Medulla oblongata (tissue), 1 donor: ENCODE measurements around the gene NAV1.

Experiments used
- DNase-seq: peaks from one replicate; pipeline ENCODE4 v3.0.0-alpha.2; 2015; ENCODE audit errors: extremely low spot score

The NAV1 gene

GRCh38 chr1:201538612-201539551 is at the start of gene NAV1:
Gene NAV1, plus strand, starts transcription at chr1:201539127. Its CDS starts 83,758 bp downstream, at chr1:201622885.
- DNase-seq, result peak; percentile 79

GRCh38 chr1:201489643-201490261 is 49.2 kb upstream of the NAV1 start:
- DNase-seq, result no peak

- DNase-seq, result peak; percentile 6
Observed at GRCh38 chr1:201490708-201491131, 48.2 kb upstream of the NAV1 start.

DNA sequence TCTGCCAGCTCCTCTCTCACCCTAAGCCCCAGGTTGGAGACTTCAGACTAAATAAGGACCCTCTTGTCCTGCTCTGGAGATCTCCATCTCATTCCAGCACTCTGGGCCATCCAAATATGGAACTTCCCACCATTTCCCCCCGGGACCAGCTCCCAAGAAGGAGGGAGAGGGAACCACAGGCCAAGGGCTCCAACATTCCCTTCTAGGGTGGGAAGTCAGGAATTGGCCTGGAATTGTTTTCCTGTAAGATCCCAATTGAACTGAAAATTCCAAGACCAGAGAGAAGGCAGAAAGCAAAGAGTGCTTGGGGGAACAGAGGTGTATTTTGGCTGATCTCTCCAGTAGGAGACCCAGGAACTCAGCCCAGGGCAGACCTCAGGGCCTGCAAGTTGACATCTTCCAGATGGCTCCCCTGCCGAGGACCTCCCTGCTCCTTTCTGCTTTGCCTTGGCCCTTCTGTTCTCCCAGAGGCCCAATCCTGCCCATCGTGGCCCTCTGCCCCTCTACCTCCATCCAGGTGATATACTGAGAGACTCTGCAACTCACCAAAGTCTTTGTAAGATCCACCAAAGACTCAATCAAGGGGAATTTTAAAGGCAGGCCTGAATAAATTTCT is 46.9 kb upstream of the NAV1 start:
- DNase-seq, result no peak

DNA sequence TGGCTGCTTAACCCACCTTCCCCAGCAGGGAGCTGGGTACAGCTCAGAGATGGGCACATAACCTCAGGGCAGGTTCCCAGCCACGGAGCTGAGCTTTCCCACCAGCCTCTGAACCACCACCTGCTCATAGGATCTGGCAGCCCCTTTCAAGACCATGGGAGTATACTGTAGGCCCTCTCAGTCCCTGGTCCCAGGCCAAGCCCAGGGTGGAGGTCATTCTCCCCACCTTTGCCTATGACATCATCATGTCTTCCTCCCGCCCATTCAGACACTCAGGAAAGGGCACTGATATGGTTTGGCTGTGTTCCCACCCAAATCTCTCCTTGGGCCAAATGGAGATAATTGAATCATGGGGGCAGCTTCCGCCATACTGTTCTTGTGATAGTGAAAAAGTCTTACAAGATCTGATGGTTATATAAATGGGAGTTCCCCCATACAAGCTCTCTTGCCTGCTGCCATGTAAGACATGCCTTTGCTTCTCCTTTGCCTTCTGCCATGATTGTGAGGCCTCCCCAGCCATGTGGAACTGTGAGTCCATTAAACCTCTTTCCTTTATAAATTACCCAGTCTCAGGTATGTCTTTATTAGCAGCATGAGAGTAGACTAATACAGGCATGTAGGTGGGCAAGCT is 45.8 kb upstream of the NAV1 start:
- DNase-seq, result peak; percentile 15

- peak; percentile 33 for DNase-seq
Observed at GRCh38 chr1:201493757-201494617, 44.9 kb upstream of the NAV1 start.

DNA sequence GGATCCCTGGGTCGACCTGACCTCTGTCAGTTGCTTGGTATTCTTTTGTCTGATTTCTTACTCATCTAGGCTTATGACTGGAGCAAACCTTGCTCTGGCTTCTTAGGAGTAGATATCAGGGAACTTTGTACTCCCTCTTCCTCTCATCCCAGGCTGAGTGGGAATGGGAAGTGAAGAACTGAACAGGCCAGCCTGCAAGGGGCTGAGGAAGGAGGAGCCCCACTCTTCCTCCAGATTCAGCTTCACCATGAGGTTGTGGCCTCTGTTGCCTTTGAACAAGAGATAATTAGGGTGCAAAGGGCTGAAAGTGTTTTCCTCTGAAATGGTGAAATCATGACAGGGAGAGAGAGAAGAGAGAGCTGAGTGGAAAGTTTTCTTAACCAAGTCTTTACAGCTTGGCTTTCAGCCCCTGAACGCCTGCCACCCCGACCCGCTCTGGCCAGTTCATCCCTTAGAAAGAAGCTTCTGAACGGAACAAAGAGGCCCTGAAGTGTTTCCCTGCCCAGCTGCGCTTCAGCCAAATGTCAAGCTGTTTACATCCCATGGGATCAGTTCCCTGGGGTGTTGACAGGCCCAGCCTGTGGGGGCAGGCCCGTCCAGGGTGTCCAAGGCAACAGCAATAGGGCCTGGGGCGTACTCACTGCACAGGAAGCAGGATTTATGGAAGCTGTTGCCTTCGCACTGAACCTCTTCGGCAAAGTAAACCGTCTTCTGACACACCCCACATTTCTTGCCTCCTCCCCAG is 43.2 kb upstream of the NAV1 start:
- peak; percentile 96 for DNase-seq

- no peak for DNase-seq
Observed at GRCh38 chr1:201496296-201496690, 42.6 kb upstream of the NAV1 start.

- no peak for DNase-seq
Observed at GRCh38 chr1:201497935-201498509, 40.9 kb upstream of the NAV1 start.

- DNase-seq, result peak; percentile 17
Observed at GRCh38 chr1:201498621-201499020, 40.3 kb upstream of the NAV1 start.

DNA sequence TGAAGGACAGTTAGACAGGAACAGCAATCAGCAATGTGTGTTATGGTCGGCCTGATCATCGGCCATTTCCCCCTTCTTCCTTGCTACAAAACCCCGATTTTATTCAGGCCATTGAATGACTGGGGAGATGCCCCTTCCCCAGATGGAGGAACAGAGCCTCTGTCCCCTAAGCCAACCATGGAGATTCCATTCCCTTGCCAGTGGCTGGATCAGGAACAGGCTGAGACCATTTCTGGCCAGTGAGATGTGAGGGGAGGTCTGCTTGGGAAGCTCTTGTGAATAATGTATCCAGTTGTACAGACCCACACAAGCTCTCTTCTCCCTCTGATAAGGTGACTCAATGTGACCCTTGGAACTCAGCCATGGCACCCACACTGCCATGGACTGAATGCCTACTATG is 39.7 kb upstream of the NAV1 start:
- peak; percentile 33 for DNase-seq

- peak; percentile 97 for DNase-seq
Observed at GRCh38 chr1:201499795-201500669, 38.9 kb upstream of the NAV1 start.

DNA sequence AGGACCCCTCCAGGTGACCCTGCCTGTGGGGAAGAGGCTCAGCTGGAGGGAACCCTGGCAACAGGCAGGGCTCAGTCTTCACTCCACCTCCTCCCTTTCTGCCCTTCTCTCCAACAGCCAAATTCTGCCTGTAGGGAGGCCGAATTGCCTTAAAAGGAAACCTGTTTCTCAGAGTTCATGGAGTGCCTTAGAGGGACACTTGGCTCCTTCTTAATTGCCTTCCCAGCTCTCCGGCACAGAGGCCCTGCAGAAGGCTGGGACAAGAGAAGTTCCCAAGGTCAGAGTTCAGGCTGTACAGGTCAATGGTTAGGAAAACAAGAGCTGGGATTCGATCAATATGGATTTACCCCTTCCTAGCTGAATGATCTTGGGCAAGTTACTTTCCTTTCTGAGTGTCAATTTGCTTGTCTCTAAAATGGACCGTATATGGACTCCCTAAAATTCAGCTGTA is 38.2 kb upstream of the NAV1 start:
- DNase-seq, result peak; percentile 85

DNA sequence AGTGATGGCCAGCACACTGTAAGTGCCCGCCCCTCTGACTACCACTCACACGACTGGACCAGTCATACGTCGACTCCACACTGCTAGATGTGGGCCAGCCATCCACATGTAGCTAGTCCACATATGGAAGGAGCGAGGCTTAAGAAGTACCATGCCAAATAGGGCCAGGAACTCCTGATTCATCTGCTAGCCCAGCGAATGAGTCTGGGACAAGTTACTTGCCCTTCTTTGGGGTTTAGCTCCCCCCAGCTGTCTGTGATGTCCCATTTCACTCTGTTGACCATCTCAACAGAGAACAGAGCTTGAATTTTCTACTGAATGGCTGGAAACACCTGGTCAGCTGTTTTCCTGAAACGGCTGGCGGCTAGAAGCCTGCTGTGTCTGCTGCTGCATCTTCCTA is 37.8 kb upstream of the NAV1 start:
- DNase-seq, result peak; percentile 54

DNA sequence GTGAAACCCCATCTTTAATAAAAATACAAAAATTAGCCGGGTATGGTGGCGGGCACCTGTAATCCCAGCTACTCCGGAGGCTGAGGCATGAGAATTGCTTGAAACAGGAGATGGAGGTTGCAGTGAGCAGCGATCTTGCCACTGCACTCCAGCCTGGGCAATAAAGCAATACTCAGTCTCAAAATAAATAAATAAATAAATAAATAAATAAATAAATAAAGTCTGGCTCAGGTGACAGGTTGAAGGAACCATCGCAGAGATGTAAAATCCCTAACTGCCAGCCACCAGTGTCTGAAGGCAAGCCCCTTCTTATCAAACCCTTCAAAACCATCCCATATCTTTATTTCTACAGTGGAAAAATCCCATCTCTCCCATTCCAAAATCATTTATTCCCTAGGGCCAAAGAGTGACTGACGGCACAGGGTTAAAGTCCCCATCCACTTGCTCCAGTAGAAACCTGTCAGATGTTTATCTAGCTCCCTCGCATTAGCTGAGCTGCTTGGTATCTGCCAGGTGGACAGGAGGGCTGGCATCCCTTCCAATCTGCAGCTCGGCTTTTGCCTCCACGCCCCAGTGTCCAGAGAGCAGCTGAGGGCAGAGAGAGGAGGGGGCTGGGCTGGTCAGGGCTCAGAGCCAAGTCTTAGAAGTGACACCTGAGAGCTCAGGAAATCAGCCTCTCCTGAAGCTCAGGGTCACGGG is 37.0 kb upstream of the NAV1 start:
- peak; percentile 12 for DNase-seq

- peak; percentile 16 for DNase-seq
Observed at GRCh38 chr1:201502511-201502857, 36.4 kb upstream of the NAV1 start.

- DNase-seq, result peak; percentile 60
Observed at GRCh38 chr1:201503397-201504176, 35.3 kb upstream of the NAV1 start.
